Hepatocyte (in vitro differentiated cells): ENCODE measurements around the gene TSPAN4.

Experiments used
- CTCF ChIP-seq: fragments of 200-600 bp; sonication (generic); IDR thresholded peaks from 2 replicates; pipeline ENCODE4 v1.5.1; 2016; ENCODE audit warnings: antibody characterized with exemption, mild to moderate bottlenecking; ENCODE audit not compliant: poor library complexity
- EZH2 ChIP-seq: fragments of 200-600 bp; sonication (generic); IDR thresholded peaks from 2 replicates; pipeline ENCODE4 v1.6.1; 2016; ENCODE audit warnings: antibody characterized with exemption, mild to moderate bottlenecking, borderline replicate concordance

GRCh38 chr11:820655-821511, 21.8 kb upstream of the TSPAN4 start:
- TF ChIP-seq CTCF: no peak
- no peak for TF ChIP-seq EZH2
